Endometrial microvascular endothelial cells (primary cell): ENCODE measurements around the gene PSMB2. TPM values are rescaled to one million over a fixed set of nuclear protein-coding genes. Genes with fewer than 3 reads are reported as not detected.

Source experiments
- total RNA-seq: library from RNA; depleted of rRNA; stranded (reverse); fragments of >200 nt; gene quantifications from one replicate; pipeline ENCODE4 v1.2.3, GENCODE V29; 2015; ENCODE audit errors: inconsistent ontology term

Gene PSMB2
- total RNA-seq, 1 donor from 2014 or later = 102 TPM

Other genes with a start within 250 kb of the PSMB2 start
- gene KIAA0319L, start 84.1 kb downstream of the PSMB2 start, total RNA-seq = 40.9 TPM
- 19.1 TPM for gene NCDN, start 83.7 kb downstream of the PSMB2 start, total RNA-seq
- gene TFAP2E, start 68.2 kb downstream of the PSMB2 start, total RNA-seq = not detected
- gene C1orf216, start 77.4 kb upstream of the PSMB2 start, total RNA-seq = 9.8 TPM
- gene CLSPN, start 128.5 kb upstream of the PSMB2 start, total RNA-seq = 30.1 TPM
- gene AGO4, start 166.5 kb upstream of the PSMB2 start, total RNA-seq = 6.1 TPM
- gene AGO1, start 241.7 kb upstream of the PSMB2 start, total RNA-seq = 20.0 TPM